ENCODE measurements around the gene CFAP251.
"Not testable (repeated sequence)": the region's sequence is repeated elsewhere in the genome, so short reads cannot be mapped to it uniquely, and the experiment has no call there.

Gene CFAP251

DNA sequence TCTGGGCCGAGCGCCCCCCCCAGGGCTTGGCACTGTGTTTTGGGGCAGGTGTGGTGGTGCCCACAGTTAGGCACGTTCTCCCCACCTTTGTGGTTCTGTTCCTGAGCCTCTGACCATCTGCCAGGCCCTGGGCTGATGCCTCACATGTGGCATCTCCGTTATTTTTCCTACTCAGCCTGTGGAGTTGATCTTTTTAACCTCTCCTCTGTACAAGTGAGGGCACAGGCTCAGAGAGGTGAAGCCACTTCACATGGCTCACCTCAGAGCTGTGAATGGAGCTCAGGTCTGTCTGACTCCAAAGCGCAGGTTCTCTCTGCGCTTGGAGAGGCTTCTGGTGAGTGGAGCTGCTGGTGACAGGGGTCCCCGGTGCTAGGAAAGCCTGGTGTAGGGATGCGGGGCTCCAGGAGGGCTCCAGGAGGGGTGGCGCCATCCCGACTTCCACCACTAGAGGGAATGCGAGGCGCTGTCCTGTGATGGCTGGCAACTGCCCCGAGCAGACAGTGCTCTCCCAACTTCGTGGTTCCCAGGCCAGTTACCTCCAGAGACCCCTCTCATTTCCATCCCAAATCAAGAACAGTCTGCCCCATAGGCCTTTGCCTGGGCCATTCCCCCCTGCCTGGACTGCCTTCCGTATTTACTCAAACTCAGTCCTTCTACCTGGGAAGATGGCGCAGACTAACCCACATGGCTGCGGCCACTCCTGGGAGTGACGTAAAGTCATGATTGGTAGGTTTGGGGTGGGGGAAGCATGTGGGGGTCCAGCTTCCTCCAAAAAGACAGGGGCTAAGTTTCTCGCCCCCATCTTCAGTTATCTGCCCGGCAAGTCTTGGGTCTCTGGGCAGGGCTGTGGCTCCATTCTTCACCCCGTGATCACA is 113.2 kb downstream of the CFAP251 start:
- Histone ChIP-seq H3K9me3 (ENCODE audit: control insufficient read depth, low read length) (no peaks in the 10 kb centered on the region), H3K4me3 (ENCODE audit: low read length) (no peak overlapping the region), H3K36me3 (ENCODE audit: control insufficient read depth, insufficient read depth, low read length) (no peaks in the 10 kb centered on the region), H3K9ac (ENCODE audit: low read length) (no peak overlapping the region), H3K4me1 (ENCODE audit: control insufficient read depth, insufficient read depth, low read length) (no peaks in the 10 kb centered on the region), H3K27me3 (ENCODE audit: control insufficient read depth, insufficient read depth, low read length) (no peaks in the 10 kb centered on the region)

DNA sequence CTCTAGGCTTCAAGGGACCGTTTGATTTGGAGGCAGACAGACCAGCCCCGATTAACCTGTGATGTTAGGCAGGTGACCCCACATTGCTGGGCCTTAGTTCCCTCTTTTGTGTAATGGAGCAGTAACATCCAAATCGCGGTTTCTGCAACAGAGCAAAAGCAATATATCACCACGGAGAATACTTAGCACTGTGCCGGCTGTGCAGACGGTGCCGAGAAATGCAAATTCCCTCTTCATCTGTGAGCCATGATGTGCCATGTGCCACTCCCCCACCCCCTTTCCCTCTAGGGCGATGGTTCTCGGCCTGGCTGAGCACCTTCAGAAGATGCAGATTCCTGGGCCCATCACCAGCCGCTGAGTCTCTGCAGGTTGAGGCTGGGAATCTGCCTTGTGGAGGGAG is 114.2 kb downstream of the CFAP251 start:
- Histone ChIP-seq H3K4me3 (ENCODE audit: low read length) (no peak overlapping the region), H3K27me3 (ENCODE audit: control insufficient read depth, insufficient read depth, low read length) (no peaks in the 10 kb centered on the region), H3K4me1 (ENCODE audit: control insufficient read depth, insufficient read depth, low read length) (no peaks in the 10 kb centered on the region), H3K9me3 (ENCODE audit: control insufficient read depth, low read length) (no peaks in the 10 kb centered on the region), H3K9ac (ENCODE audit: low read length) (no peak overlapping the region), H3K36me3 (ENCODE audit: control insufficient read depth, insufficient read depth, low read length) (no peaks in the 10 kb centered on the region)

DNA sequence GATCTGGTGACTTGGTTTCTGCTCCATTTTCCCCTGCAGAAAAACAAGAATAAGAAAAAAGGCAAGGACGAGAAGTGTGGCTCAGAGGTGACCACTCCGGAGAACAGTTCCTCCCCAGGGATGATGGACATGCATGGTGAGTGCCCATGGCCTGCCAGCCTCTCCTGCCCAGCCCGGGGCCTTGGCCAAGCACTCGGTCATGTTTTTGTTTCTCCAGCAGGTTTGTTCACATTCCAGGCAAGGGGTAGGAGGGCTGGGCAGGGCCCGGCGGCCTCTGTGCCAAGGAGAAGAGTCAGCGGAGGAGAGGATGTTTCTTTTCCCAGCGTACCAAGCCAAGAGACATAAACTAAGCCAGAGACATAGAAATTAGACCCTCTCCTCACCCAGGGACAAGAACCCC is 116.9 kb downstream of the CFAP251 start:
- Histone ChIP-seq H3K9me3 (ENCODE audit: control insufficient read depth, low read length) (no peaks in the 10 kb centered on the region), H3K4me1 (ENCODE audit: control insufficient read depth, insufficient read depth, low read length) (no peaks in the 10 kb centered on the region), H3K36me3 (ENCODE audit: control insufficient read depth, insufficient read depth, low read length) (no peaks in the 10 kb centered on the region), H3K27me3 (ENCODE audit: control insufficient read depth, insufficient read depth, low read length) (no peaks in the 10 kb centered on the region), H3K9ac (ENCODE audit: low read length) (no peak overlapping the region), H3K4me3 (ENCODE audit: low read length) (no peak overlapping the region)

DNA sequence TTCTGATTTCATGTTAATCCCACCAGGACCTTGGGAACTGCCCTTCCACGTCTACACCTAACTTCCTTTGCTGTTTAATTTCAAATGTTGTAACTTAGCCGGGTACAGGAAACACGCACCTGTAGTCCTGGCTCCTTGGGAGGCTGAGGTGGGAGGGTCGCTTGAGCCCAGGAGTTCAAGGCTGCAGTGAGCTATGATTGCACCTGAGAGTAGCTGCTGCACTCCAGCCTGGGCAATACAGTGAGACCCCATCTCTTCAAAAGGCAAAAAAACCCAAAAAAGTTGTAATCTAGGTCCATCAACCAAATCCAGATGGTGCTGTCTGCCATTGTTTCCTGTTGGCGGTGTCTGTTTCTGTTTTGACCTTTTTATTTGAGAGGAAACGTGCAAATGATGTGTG is 117.8 kb downstream of the CFAP251 start:
- no peak overlapping the region for H3K9ac ChIP-seq (ENCODE audit: low read length)
- H3K36me3 ChIP-seq (ENCODE audit: control insufficient read depth, insufficient read depth, low read length) = no peaks in the 10 kb centered on the region
- no peaks in the 10 kb centered on the region for H3K9me3 ChIP-seq (ENCODE audit: control insufficient read depth, low read length)
- no peaks in the 10 kb centered on the region for H3K27me3 ChIP-seq (ENCODE audit: control insufficient read depth, insufficient read depth, low read length)
- no peak overlapping the region for H3K4me3 ChIP-seq (ENCODE audit: low read length)
- no peaks in the 10 kb centered on the region for H3K4me1 ChIP-seq (ENCODE audit: control insufficient read depth, insufficient read depth, low read length)

DNA sequence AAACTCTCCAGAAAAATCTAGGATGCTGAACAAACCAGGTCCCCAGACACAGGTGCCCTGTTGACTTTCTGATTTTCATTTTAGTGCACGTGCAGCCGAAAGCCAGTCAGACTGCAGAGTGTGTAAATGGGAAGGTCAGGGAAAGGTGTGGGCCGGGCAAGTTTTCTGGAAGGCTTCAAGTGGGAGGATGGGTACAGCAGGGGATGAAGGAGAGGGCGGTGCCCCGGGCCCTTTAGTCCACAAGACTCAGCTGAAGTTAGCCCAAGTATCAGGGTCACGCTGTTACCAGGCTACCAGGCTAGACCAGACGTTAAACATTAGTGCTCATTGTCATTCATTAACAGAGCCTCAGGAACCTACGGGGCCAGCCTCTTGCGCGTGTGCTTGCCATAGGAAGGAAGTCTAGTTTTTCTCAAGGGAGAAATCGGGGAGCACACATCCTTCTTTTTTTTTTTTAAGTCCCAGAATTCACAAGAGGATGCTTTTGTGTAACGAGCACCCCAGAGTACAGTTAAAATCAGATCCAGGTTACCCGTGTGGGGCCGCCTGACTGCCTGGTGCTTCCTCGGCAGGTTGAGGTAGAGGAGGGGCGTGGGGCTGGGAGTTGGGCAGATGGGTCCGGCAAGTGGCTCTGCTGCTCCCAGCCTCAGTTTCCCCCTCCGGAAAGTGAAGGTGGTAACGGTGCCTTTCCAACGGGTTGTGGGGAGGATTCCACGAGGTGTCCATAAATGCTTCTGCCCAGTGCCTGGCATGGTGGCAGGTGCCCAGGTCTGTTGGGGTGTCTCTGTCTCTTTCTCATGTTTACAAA is 122.4 kb downstream of the CFAP251 start:
- H3K4me3 ChIP-seq (ENCODE audit: low read length) = no peak overlapping the region
- H3K9me3 ChIP-seq (ENCODE audit: control insufficient read depth, low read length) = no peaks in the 10 kb centered on the region
- H3K4me1 ChIP-seq (ENCODE audit: control insufficient read depth, insufficient read depth, low read length) = no peaks in the 10 kb centered on the region
- no peak overlapping the region for H3K9ac ChIP-seq (ENCODE audit: low read length)
- H3K36me3 ChIP-seq (ENCODE audit: control insufficient read depth, insufficient read depth, low read length) = no peaks in the 10 kb centered on the region
- H3K27me3 ChIP-seq (ENCODE audit: control insufficient read depth, insufficient read depth, low read length) = no peaks in the 10 kb centered on the region

DNA sequence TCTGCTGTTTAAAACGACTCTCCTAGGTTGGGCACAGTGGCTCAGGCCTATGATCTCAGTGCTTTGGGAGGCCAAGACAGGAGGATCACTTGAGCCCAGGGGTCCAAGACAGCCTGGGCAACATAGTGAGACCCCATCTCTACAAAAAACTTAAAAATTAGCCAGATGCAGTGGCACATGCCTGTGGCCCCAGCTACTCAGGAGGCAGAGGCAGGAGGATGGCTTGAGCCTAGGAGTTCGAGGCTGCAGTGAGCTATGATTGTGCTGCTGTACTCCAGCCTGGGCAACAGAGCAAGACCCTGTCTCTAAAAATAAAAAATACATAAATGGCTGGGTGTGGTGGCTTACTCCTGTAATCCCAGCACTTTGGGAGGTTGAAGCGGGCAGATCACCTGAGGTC is 123.1 kb downstream of the CFAP251 start:
- not testable (repeated sequence) for H3K36me3 ChIP-seq (ENCODE audit: control insufficient read depth, insufficient read depth, low read length); H3K9me3 ChIP-seq (ENCODE audit: control insufficient read depth, low read length); H3K4me1 ChIP-seq (ENCODE audit: control insufficient read depth, insufficient read depth, low read length); H3K27me3 ChIP-seq (ENCODE audit: control insufficient read depth, insufficient read depth, low read length); H3K4me3 ChIP-seq (ENCODE audit: low read length); H3K9ac ChIP-seq (ENCODE audit: low read length)

DNA sequence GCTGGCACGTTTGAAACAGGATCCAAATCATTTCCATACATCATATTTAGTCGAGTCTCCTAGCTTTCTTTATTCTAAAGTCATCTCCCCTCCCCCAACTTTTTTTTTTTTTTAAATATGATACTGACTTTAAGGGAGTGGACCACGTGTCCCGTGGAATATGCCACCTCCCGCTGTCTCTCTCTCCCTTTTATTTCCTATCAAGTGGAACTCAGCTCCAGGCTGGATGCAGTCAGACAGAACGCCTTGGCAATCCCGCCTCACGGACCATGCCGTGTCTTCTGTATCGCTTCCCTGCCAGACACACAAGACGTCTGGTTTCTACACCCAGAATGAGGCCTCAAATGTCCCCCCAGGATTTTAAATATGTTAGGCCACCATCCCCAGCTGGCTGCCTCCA is 124.5 kb downstream of the CFAP251 start:
- Histone ChIP-seq H3K27me3 (ENCODE audit: control insufficient read depth, insufficient read depth, low read length) (no peaks in the 10 kb centered on the region), H3K4me3 (ENCODE audit: low read length) (no peak overlapping the region), H3K9ac (ENCODE audit: low read length) (no peak overlapping the region), H3K9me3 (ENCODE audit: control insufficient read depth, low read length) (no peaks in the 10 kb centered on the region), H3K4me1 (ENCODE audit: control insufficient read depth, insufficient read depth, low read length) (no peaks in the 10 kb centered on the region), H3K36me3 (ENCODE audit: control insufficient read depth, insufficient read depth, low read length) (no peaks in the 10 kb centered on the region)

DNA sequence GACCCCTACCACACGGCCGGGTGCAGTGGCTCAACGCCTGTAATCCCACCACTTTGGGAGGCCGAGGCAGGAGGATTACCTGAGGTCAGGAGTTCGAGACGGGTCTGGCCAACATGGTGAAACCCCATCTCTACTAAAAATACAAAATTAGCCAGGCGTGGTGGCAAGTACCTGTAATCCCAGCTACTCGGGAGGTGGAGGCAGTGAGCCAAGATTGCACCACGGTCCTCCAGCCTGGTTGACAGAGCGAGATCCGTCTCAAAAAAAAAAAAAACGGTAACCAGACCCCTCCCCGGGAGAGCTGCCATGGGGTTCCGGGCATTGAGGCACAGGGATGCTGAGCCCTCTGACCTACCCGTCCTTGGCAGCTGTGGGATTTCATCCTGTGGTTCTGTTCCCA is 125.1 kb downstream of the CFAP251 start:
- Histone ChIP-seq H3K4me1 (ENCODE audit: control insufficient read depth, insufficient read depth, low read length) (no peaks in the 10 kb centered on the region), H3K27me3 (ENCODE audit: control insufficient read depth, insufficient read depth, low read length) (no peaks in the 10 kb centered on the region), H3K4me3 (ENCODE audit: low read length) (no peak overlapping the region), H3K9me3 (ENCODE audit: control insufficient read depth, low read length) (no peaks in the 10 kb centered on the region), H3K36me3 (ENCODE audit: control insufficient read depth, insufficient read depth, low read length) (no peaks in the 10 kb centered on the region), H3K9ac (ENCODE audit: low read length) (no peak overlapping the region)

DNA sequence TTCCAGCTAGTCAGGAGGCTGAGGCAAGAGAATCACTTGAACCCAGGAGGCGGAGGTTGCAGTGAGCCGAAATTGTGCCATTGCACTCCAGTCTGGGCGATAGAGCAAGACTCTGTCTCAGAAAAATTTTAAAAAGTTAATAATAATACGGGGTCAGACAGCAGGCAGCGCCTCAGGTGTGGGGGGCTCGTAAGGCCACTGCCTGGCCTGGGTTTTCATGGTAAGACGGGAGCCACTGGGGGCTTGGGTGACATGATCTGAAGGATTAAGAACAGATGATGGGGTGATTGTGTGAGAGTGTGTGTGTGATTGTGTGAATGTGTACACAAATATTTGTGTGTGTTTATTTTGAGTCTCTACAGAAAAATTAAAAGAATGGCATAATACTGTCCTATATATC is 126.9 kb downstream of the CFAP251 start:
- Histone ChIP-seq H3K36me3 (ENCODE audit: control insufficient read depth, insufficient read depth, low read length) (no peaks in the 10 kb centered on the region), H3K9ac (ENCODE audit: low read length) (no peak overlapping the region), H3K4me1 (ENCODE audit: control insufficient read depth, insufficient read depth, low read length) (no peaks in the 10 kb centered on the region), H3K4me3 (ENCODE audit: low read length) (no peak overlapping the region), H3K27me3 (ENCODE audit: control insufficient read depth, insufficient read depth, low read length) (no peaks in the 10 kb centered on the region), H3K9me3 (ENCODE audit: control insufficient read depth, low read length) (no peaks in the 10 kb centered on the region)

DNA sequence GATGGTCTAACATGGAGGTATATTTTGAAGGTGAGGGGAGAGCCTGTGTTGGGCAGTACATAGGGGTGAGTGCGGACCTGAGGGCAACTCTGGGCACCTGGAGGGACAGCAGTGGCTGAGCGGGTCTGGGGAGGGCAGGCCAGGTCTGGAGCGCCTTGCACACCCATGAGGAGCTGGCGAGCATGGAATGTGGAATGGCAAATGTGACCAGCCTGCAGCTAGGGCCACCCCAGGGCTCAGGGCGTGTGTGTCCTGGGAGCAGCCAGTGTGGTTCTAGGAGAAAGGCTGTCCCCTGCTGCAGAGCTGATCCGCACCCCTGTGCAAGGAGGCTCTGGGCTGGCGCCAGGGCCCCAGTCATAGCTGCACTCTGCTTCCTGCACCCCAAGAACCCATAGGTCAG is 127.8 kb downstream of the CFAP251 start:
- no peaks in the 10 kb centered on the region for H3K9me3 ChIP-seq (ENCODE audit: control insufficient read depth, low read length)
- H3K27me3 ChIP-seq (ENCODE audit: control insufficient read depth, insufficient read depth, low read length) = no peaks in the 10 kb centered on the region
- H3K9ac ChIP-seq (ENCODE audit: low read length) = no peak overlapping the region
- H3K36me3 ChIP-seq (ENCODE audit: control insufficient read depth, insufficient read depth, low read length) = no peaks in the 10 kb centered on the region
- no peaks in the 10 kb centered on the region for H3K4me1 ChIP-seq (ENCODE audit: control insufficient read depth, insufficient read depth, low read length)
- H3K4me3 ChIP-seq (ENCODE audit: low read length) = no peak overlapping the region

DNA sequence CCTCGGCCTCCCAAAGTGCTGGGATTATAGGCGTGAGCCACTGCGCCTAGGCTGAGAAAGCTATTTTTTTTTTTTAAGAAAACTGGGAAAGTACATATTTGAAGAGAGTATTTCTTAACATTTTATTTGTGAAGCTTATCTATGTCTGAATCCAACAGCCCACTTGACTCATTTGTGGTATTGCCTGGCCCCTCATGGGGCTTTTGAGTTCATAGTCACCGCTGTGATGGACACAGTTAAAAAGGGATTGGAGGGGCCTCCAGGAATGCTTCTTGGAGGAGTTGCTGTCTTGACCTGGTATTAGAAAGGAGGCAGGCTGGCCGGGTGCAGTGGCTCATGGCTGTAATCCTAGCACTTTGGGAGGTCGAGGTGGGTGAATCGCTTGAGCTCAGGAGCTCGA is 129.8 kb downstream of the CFAP251 start:
- H3K9ac ChIP-seq (ENCODE audit: low read length) = no peak overlapping the region
- no peak overlapping the region for H3K4me3 ChIP-seq (ENCODE audit: low read length)
- H3K4me1 ChIP-seq (ENCODE audit: control insufficient read depth, insufficient read depth, low read length) = no peaks in the 10 kb centered on the region
- no peaks in the 10 kb centered on the region for H3K27me3 ChIP-seq (ENCODE audit: control insufficient read depth, insufficient read depth, low read length)
- no peaks in the 10 kb centered on the region for H3K9me3 ChIP-seq (ENCODE audit: control insufficient read depth, low read length)
- no peaks in the 10 kb centered on the region for H3K36me3 ChIP-seq (ENCODE audit: control insufficient read depth, insufficient read depth, low read length)

DNA sequence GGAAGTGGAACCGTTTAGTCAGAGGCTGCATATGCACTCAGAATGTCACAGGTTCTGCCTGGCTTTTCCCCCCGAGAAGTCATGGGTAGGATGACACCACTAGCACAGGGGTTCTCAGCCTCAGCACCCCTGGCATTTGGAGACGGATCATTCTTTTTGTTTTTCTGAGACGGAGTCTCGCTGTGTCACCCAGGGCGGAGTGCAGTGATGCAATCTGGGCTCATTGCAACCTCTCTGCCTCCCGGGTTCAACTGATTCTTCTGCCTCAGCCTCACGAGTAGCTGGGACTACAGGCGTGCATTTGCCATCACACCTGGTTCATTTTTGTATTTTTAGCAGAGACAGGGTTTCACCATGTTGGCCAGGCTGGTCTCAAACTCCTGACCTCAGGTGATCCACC is 131.4 kb downstream of the CFAP251 start:
- Histone ChIP-seq H3K27me3 (ENCODE audit: control insufficient read depth, insufficient read depth, low read length) (no peaks in the 10 kb centered on the region), H3K4me1 (ENCODE audit: control insufficient read depth, insufficient read depth, low read length) (peaks cover 7% of the 10 kb centered on the region), H3K4me3 (ENCODE audit: low read length) (no peak overlapping the region), H3K9ac (ENCODE audit: low read length) (no peak overlapping the region), H3K36me3 (ENCODE audit: control insufficient read depth, insufficient read depth, low read length) (no peaks in the 10 kb centered on the region), H3K9me3 (ENCODE audit: control insufficient read depth, low read length) (no peaks in the 10 kb centered on the region)
